NCI-H2029 (cell line): ENCODE results near the gene KCNJ2.

ENCODE experiments used
- DNase-seq: peaks from one replicate; lab custom pipeline; 2025; lab: John Stamatoyannopoulos, UW

KCNJ2 gene

DNA sequence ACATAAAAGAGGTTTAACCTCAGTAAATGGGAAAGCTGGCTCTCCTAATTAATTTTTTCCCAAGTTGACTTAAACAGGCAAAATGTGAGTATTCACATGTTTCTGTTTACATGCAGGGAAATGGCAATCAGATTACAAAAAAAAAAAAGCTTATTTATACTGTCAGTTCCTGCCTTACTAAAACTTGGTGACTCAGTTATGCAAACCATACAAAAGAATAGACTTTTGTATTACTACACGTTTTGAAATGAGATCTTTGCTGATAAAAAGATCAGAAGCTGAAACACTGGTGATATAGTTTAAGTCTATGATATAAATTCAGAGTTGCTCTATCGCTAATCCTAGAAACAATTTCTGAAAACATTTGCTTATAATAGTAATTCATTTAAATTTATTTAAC lies 9.4 kb upstream of the KCNJ2 start:
- no peak for DNase-seq

GRCh38 chr17:70161519-70161918 lies 7.8 kb upstream of the KCNJ2 start:
- no peak for DNase-seq

GRCh38 chr17:70165383-70165782 lies 3.9 kb upstream of the KCNJ2 start:
- DNase-seq = no peak

DNA sequence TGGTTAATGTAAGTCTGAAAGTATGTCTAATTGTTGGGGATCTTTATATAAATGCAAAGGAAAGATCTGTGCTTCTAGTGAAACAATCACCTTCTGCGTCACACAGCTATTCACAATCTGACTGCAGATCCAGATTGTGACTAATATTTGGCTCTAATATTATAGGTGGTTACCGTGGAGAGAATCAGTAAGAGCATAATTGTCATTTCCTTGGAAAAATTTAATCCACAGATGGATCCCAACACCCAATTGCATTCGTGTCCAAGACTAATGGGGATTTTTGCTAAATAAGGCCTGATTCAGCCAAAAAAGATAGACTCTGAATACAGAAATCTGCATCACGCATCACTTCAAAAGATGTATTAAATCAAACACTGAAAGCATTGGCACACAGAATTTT lies 2.7 kb upstream of the KCNJ2 start:
- DNase-seq = no peak

GRCh38 chr17:70168044-70168976 lies 1.0 kb upstream of the KCNJ2 start:
- no peak for DNase-seq

DNA sequence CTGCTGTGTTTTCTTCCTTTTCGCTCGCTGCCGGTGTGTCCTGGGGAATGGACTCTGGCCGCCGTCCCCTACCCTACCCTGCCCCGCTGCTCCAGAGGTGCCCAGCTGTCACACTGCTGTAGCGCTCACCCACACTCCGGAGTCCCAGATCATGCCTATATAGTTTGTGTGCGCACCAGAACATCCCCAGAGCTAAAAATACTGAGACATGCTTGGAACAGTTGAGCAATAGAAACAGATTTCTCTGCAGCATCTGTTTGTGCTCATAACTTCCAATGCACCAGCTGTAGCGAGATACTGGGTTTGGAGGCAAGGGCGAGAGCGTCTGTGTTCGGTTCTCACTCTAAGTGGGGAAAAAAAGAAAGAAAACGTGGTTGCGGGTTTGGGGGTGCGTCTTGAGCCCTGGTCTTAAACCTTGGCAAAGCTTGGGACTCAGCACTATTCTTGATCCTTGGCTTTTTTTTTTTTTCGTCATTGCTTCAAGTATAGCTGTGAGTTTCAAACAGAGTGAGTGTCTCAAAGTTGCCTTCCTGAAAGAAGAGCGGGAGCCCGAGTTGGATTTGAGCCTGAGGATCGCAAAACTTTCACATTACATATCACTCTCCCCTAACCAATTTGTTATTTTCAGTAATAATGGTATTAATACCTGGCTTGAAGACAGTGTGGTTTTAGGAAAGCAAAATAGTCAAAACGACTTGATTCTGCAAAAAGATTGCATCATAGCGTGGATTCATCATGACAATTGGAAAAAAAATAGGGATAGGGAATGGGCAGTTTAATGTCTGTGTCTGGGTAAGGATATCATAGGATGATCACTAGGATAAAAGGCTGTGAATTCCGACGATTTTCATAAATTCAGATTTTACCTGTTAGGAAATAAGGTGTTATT lies 621 bp downstream of the KCNJ2 start:
- DNase-seq = no peak

DNA sequence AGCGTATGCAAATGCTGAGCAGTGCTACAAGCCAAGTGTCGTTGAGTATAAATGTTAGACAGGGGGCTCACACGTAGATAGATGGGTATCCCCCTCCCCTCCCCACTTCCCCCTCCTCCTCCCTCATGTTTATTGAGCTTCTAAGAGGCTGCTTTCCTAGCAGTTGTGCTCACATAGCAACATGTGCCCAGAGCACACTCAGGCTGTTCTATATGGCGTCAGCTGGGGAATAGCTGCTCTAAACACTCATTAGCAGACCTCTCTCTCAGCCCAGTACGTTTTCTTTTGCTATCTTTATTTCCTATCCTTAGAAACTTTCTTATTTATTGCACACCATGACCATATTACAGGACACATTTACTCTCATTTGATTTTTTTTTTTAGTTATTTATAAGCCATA lies 1.8 kb downstream of the KCNJ2 start:
- DNase-seq = no peak

GRCh38 chr17:70172449-70172848 lies 3.1 kb downstream of the KCNJ2 start:
- DNase-seq = no peak

GRCh38 chr17:70172923-70173322 lies 3.6 kb downstream of the KCNJ2 start:
- DNase-seq = no peak

DNA sequence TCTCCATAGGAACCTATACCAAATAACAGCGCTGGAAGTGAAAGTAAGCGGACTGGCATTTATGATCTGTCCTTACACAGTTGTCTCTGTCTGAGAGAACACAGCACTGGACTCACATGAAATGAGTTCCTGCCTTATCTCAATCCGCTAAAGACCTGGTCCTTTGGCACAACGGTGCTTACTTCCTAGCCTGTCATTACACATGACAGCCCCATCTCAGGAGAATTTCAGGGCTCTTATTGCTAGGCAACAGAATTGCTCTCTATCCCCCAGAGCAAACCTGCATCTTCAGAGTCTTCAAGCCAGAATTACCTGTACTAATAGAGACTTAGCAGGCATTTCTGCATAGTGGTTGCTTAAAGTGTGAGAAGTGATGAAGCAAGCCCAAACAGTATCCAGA lies 4.3 kb downstream of the KCNJ2 start:
- no peak for DNase-seq

DNA sequence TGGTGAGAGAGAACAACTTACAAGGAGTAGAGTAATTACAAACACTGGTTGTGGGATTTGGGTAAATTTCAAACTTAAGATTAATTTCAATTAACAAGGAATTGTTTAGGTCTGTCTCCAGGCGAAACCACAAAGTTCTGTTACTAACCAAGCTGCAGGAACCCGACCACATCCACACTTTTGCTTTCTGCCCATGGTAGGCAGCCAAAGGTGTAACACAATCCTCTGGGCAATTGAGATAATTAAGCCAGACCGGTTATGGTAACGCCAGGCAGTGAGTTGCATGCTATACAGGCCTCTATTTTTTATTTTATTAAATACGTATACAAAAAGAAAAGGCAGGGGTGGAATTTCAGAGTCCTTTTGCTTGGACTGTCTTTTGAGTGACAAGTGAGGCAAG lies 12.0 kb downstream of the KCNJ2 start:
- DNase-seq = no peak

- DNase-seq = no peak
These were observed 12.5 kb downstream of the KCNJ2 start for GRCh38 chr17:70181866-70182265.

DNA sequence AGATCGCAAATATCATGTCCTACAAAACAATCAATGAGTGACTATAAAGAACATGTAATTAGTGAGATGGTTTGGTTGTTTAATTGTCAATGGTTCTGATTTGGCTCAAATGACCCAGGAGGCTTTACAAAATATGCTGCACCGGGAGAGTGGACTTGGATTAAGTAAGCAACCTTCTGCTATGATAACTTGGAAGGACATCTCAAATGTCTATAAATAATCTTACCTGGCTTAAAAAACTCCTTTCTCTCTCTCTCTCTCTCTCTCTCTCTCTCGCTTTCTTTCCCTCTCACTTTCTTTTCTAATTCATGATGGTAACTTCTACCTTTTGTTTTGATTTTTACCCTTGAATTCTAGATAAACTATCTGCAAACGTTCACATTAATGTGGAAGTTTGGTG lies 14.2 kb downstream of the KCNJ2 start:
- DNase-seq = no peak

GRCh38 chr17:70184207-70184606 lies 14.9 kb downstream of the KCNJ2 start:
- DNase-seq = no peak

DNA sequence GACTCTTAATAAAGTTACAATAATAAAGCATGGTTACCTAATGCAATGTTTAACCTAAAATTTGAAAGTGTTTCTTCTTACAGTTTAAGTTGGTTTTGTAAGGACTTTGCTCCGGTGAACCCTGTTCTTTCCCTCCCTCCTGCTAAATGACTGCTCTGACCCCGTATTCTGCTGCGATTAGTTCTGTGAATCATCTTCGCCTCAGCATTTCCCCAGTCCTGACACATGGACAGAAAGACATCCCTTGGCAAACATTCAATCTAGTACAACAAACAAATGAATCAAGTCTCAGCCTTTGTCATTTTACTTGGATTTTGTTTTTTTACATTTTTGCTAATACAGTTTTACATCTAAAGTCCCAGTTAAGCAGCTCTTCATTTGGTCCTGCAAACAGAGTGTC lies 15.4 kb downstream of the KCNJ2 start:
- no peak for DNase-seq

GRCh38 chr17:70185285-70185684 lies 16.0 kb downstream of the KCNJ2 start:
- DNase-seq = no peak

DNA sequence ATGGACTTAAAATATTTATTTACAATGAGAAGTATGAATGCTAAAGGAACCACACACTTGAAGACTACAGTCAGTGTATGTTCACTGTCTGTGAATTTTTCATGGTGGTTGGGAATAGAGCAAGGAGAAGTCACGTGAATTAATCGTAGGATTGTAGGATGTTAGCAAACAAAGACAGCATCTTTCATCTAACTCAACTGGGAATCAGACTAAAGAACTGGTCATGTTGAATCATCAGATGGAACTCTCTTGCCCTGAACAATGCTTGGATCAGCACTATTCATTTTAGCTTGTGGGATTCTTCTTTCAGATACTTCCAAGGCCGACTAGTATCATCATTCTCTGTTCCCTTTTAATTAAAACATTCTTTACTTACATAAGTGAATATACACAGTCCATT lies 18.1 kb downstream of the KCNJ2 start:
- DNase-seq = no peak

- DNase-seq = peak; percentile 69
These were observed 21.9 kb downstream of the KCNJ2 start for GRCh38 chr17:70190959-70191805.

- DNase-seq = no peak
These were observed 25.8 kb downstream of the KCNJ2 start for GRCh38 chr17:70195091-70195490.

DNA sequence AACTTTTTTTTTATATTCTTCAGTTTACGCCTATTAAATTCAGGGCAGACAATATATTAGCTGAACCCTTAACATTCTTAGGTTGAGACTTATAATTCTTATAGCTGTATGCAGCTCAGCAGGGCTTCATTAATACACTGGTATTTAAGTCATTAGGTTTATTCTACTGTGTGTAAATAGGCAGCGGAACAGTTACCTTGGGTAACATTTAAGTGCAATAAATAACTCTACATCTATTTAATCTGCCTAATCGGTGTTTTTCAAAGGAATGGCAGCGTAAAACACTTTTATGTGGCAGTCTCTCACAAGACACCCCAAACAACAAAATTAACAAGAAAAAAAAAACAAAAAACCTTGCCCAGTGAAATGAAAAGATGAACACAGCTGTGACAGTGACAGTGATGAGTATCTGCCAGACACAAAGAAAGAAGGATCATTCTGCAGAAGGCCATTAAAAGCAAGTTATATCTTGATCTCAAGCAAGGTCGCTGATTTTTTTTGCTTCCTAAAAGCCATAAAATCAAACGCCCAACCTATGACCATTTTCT lies 32.6 kb downstream of the KCNJ2 start:
- no peak for DNase-seq

- DNase-seq = no peak
These were observed 33.5 kb downstream of the KCNJ2 start for GRCh38 chr17:70202840-70203239.

GRCh38 chr17:70204431-70204830 lies 35.1 kb downstream of the KCNJ2 start:
- no peak for DNase-seq
